GM23248 (cell line): Measurements from ENCODE around the gene ERVV-1. TPM values are rescaled to one million over a fixed set of nuclear protein-coding genes. Genes with fewer than 3 reads are reported as not detected.

Experiments used
- DNase-seq: peaks from one replicate; pipeline ENCODE4 v3.0.0-alpha.2; 2015
- H2AFZ ChIP-seq: fragments of 200-600 bp; sonication (generic); 2 replicates; pipeline ENCODE4 v1.6.1; 2016; ENCODE audit warnings: antibody characterized with exemption
- H3F3A ChIP-seq: fragments of 200-600 bp; sonication (generic); 2 replicates; pipeline ENCODE4 v1.6.1; 2016; ENCODE audit warnings: mild to moderate bottlenecking, antibody characterized with exemption, mixed run types; ENCODE audit not compliant: insufficient read depth
- H3K27ac ChIP-seq: fragments of 200-600 bp; sonication (generic); 2 replicates; pipeline ENCODE4 v1.5.1; 2016; ENCODE audit warnings: mild to moderate bottlenecking
- H3K27me3 ChIP-seq: fragments of 200-600 bp; sonication (generic); replicated peaks from 2 replicates; pipeline ENCODE4 v1.6.1; 2016; ENCODE audit warnings: mild to moderate bottlenecking; ENCODE audit not compliant: insufficient read depth
- H3K36me3 ChIP-seq: fragments of 200-600 bp; sonication (generic); 2 replicates; pipeline ENCODE4 v1.6.1; 2016; ENCODE audit warnings: low read depth, mild to moderate bottlenecking
- H3K4me1 ChIP-seq: fragments of 200-600 bp; sonication (generic); 2 replicates; pipeline ENCODE4 v1.6.1; 2016; ENCODE audit warnings: mild to moderate bottlenecking; ENCODE audit not compliant: insufficient read depth
- H3K4me2 ChIP-seq: fragments of 200-600 bp; sonication (generic); one replicate; pipeline ENCODE4 v1.6.1; 2016; ENCODE audit warnings: mild to moderate bottlenecking; ENCODE audit not compliant: unreplicated experiment
- H3K4me3 ChIP-seq: fragments of 200-600 bp; sonication (generic); 2 replicates; pipeline ENCODE4 v1.5.1; 2016; ENCODE audit warnings: mild to moderate bottlenecking
- H3K79me2 ChIP-seq: fragments of 200-600 bp; sonication (generic); 2 replicates; pipeline ENCODE4 v1.6.1; 2016; ENCODE audit warnings: mild to moderate bottlenecking; ENCODE audit not compliant: insufficient read depth
- H3K9ac ChIP-seq: fragments of 200-600 bp; sonication (generic); 2 replicates; pipeline ENCODE4 v1.6.1; 2016; ENCODE audit warnings: mild to moderate bottlenecking
- H3K9me2 ChIP-seq: fragments of 200-600 bp; sonication (generic); 2 replicates; pipeline ENCODE4 v1.6.1; 2016; ENCODE audit warnings: mixed run types, mild to moderate bottlenecking, moderate library complexity; ENCODE audit not compliant: insufficient read depth
- H3K9me3 ChIP-seq: fragments of 200-600 bp; sonication (generic); one replicate; pipeline ENCODE4 v1.6.1; 2017; ENCODE audit warnings: low read depth
- H4K20me1 ChIP-seq: fragments of 200-600 bp; sonication (generic); 2 replicates; pipeline ENCODE4 v1.6.0; 2016; ENCODE audit not compliant: insufficient read depth
- EZH2 ChIP-seq: fragments of 200-600 bp; sonication (generic); IDR thresholded peaks from 2 replicates; pipeline ENCODE4 v1.6.1; 2018; ENCODE audit warnings: antibody characterized with exemption, mild to moderate bottlenecking; ENCODE audit not compliant: insufficient read depth, poor library complexity, severe bottlenecking
- EZH2phosphoT487 ChIP-seq: fragments of 200-600 bp; sonication (generic); IDR thresholded peaks from 2 replicates; pipeline ENCODE4 v1.6.1; 2018; ENCODE audit warnings: antibody characterized with exemption, moderate library complexity, mild to moderate bottlenecking, low read depth; ENCODE audit not compliant: insufficient read depth
- WGBS, 2 experiments: methylation state at CpG; one replicate each; pipeline ENCODE4 v1.1.6; 2015 to 2017; ENCODE audit warnings: low lambda C conversion rate in 2 of 2, low coverage in 1 of 2; ENCODE audit errors: missing lambda C conversion rate in 2 of 2; 5-methylcytosine and 5-hydroxymethylcytosine counted together
- in situ Hi-C: fragments of 300-500 bp; cut with MboI; formaldehyde crosslinking; loops from 2 replicates; pipeline ENCODE4 v1.15.0; 2020
- polyA plus RNA-seq: library from polyadenylated mRNA; unstranded; fragments of >200 nt; fragmentation: Nextera tagmentation; extraction: Ambion mirVana; gene quantifications from 2 replicates; pipeline ENCODE4 v1.2.1, GENCODE V29; 2016
- total RNA-seq: library from RNA; depleted of rRNA; stranded (reverse); fragments of >200 nt; shearing (Covaris generic); gene quantifications from 2 replicates; pipeline ENCODE4 v1.2.3, GENCODE V29; 2014; rRNA removed

Gene ERVV-1
- total and polyA plus RNA-seq, 2 experiments from 2014 or later, result not detected

DNA sequence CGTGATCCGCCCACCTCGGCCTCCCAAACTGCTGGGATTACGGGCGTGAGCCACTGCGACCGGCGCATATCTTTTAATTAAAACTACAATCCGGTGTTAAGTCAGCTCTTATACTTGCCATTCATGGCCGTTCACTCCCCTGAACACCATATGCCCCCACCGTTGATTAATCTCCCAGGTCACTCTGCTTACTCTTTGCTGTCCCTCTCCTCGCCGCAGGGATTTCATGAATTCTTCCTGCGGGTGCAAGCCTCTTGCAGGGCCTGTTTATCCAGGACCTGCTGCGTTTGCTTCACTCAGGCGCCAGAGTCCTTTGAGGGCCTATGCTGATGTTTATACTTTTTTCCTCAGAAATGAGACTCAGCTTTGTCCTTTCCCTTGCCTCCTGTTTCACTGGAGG is 31.8 kb downstream of the ERVV-1 start:
- Histone ChIP-seq H3K4me1 (no peaks in the 10 kb centered on the region), H3K4me2 (no peak overlapping the region), H3K36me3 (no peaks in the 10 kb centered on the region), H3K9me2 (no peaks in the 10 kb centered on the region), H3F3A (no peaks in the 10 kb centered on the region), H3K27me3 (no peaks in the 10 kb centered on the region), H3K9me3 (no peaks in the 10 kb centered on the region), H3K27ac (no peak overlapping the region), H3K79me2 (no peaks in the 10 kb centered on the region), H4K20me1 (no peaks in the 10 kb centered on the region), H2AFZ (no peak overlapping the region), H3K4me3 (no peak overlapping the region), H3K9ac (no peak overlapping the region)
- in situ Hi-C loops, result no loop called here
- TF ChIP-seq EZH2phosphoT487 (no peak), EZH2 (no peak)
- no peak for DNase-seq
- 55 to 57% methylated on average over 16 of the region's 16 CpGs for WGBS, 2 experiments

DNA sequence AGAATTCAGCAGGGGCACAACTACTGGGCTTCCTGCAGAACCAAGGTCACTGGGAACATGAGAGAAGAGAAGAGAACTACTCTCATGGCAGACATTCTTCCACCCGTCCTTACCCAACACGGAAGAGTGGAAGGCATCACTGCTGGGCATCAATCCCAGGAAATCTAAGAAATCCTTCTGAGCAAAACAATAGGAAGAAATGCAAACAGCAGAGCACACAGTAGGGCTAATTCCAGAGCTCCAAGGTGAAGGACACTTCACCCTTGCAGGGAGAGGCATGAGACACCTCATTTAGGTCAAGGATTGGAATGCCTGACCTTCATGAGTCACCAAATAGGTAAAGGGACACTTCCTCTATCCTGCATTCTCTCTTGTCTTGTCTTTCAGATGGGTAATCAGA is 33.7 kb downstream of the ERVV-1 start:
- Histone ChIP-seq H3K79me2 (no peaks in the 10 kb centered on the region), H3K4me1 (no peaks in the 10 kb centered on the region), H3K36me3 (no peaks in the 10 kb centered on the region), H3K9ac (no peak overlapping the region), H2AFZ (no peak overlapping the region), H3K9me2 (no peaks in the 10 kb centered on the region), H3K9me3 (no peaks in the 10 kb centered on the region), H3K4me3 (no peak overlapping the region), H3K27me3 (no peaks in the 10 kb centered on the region), H3K27ac (no peak overlapping the region), H3F3A (no peaks in the 10 kb centered on the region), H3K4me2 (no peak overlapping the region), H4K20me1 (no peaks in the 10 kb centered on the region)
- in situ Hi-C loops, result no loop called here
- no peak for DNase-seq
- TF ChIP-seq EZH2phosphoT487 (no peak), EZH2 (no peak)
- 30 to 50% methylated on average over 2 of the region's 2 CpGs for WGBS, 2 experiments

DNA sequence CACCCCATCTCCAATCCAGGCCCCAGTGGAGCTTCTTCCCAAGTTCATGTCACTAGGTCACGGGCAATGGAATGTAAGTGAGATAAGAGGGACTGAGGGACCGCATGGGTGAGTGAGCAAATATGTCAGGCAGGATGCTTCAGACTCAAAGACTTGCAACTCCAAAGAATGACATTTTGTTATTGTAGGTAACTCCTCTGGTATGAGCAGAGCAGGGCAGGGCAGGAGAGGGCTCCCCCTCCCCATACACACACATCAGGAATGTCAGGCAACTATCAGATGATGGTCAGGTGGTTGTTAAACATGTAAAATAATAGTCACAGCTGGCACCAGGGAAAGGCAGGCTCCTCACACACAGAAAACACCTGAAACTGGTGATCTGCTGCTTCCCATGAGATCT is 41.4 kb downstream of the ERVV-1 start:
- TF ChIP-seq EZH2phosphoT487 (no peak), EZH2 (no peak)
- no peaks in the 10 kb centered on the region for H3K36me3 ChIP-seq
- H3K4me1 ChIP-seq, result peaks cover 5% of the 10 kb centered on the region; the same call in 1 of the 2 replicates
- no peaks in the 10 kb centered on the region for H3K27me3 ChIP-seq
- no peak overlapping the region for H3K4me2 ChIP-seq
- H3K79me2 ChIP-seq, result no peaks in the 10 kb centered on the region
- in situ Hi-C loops, result no loop called here
- H3K9ac ChIP-seq, result no peak overlapping the region
- H3K9me3 ChIP-seq, result no peaks in the 10 kb centered on the region
- no peak overlapping the region for H2AFZ ChIP-seq
- WGBS, 2 experiments, result 47 to 60% methylated on average over 2 of the region's 2 CpGs
- DNase-seq, result no peak
- H3K27ac ChIP-seq, result no peak overlapping the region
- H4K20me1 ChIP-seq, result no peaks in the 10 kb centered on the region
- H3K9me2 ChIP-seq, result no peaks in the 10 kb centered on the region
- no peak overlapping the region for H3K4me3 ChIP-seq
- H3F3A ChIP-seq, result no peaks in the 10 kb centered on the region

- Histone ChIP-seq H2AFZ (peak overlapping the region; percentile 50), H3K36me3 (no peaks in the 10 kb centered on the region), H3F3A (no peaks in the 10 kb centered on the region), H3K4me1 (peaks cover 5% of the 10 kb centered on the region; the same call in 1 of the 2 replicates), H3K9me3 (no peaks in the 10 kb centered on the region), H3K79me2 (no peaks in the 10 kb centered on the region), H4K20me1 (no peaks in the 10 kb centered on the region), H3K27ac (no peak overlapping the region), H3K9ac (no peak overlapping the region), H3K27me3 (no peaks in the 10 kb centered on the region), H3K4me2 (peak overlapping the region; percentile 57), H3K4me3 (peak overlapping the region; percentile 63), H3K9me2 (no peaks in the 10 kb centered on the region)
- DNase-seq, result peak; percentile 45
- in situ Hi-C loops, result no loop called here
- TF ChIP-seq EZH2 (no peak), EZH2phosphoT487 (no peak)
- WGBS, 2 experiments, result 5 to 7% methylated on average over 48 to 59 of the region's 59 CpGs
These were observed 44.3 kb downstream of the ERVV-1 start for GRCh38 chr19:53057904-53058580.

Other genes starting within 250 kb of the ERVV-1 start
- 1.8 and 1.9 TPM in 2 replicates for gene ZNF600, start 227.1 kb upstream of the ERVV-1 start, total RNA-seq
- gene ZNF600, start 227.1 kb upstream of the ERVV-1 start, polyA plus RNA-seq, result 3.2 and 3.5 TPM in 2 replicates
- 12.9 and 18.7 TPM in 2 replicates for gene ZNF28, start 192.3 kb upstream of the ERVV-1 start, total RNA-seq
- 13.4 and 13.7 TPM in 2 replicates for gene ZNF28, start 192.3 kb upstream of the ERVV-1 start, polyA plus RNA-seq
- 14.1 and 19.1 TPM in 2 replicates for gene ZNF468, start 156.3 kb upstream of the ERVV-1 start, total RNA-seq
- 9.6 and 10.0 TPM in 2 replicates for gene ZNF468, start 156.3 kb upstream of the ERVV-1 start, polyA plus RNA-seq
- 3.8 and 16.4 TPM in 2 replicates for gene ZNF320, start 116.3 kb upstream of the ERVV-1 start, total RNA-seq
- 4.3 and 5.3 TPM in 2 replicates for gene ZNF320, start 116.3 kb upstream of the ERVV-1 start, polyA plus RNA-seq
- 0.76 and 5.1 TPM in 2 replicates for gene ZNF888, start 90.5 kb upstream of the ERVV-1 start, total RNA-seq
- 1.4 and 1.6 TPM in 2 replicates for gene ZNF888, start 90.5 kb upstream of the ERVV-1 start, polyA plus RNA-seq
- 3.0 and 6.7 TPM in 2 replicates for gene ZNF816, start 51.0 kb upstream of the ERVV-1 start, total RNA-seq
- 4.3 and 4.7 TPM in 2 replicates for gene ZNF816, start 51.0 kb upstream of the ERVV-1 start, polyA plus RNA-seq
- gene ERVV-2, start 30.8 kb downstream of the ERVV-1 start, total RNA-seq, result not detected in 2 replicates
- not detected in 2 replicates for gene ERVV-2, start 30.8 kb downstream of the ERVV-1 start, polyA plus RNA-seq
- 20.2 and 23.0 TPM in 2 replicates for gene ZNF160, start 89.5 kb downstream of the ERVV-1 start, total RNA-seq
- gene ZNF160, start 89.5 kb downstream of the ERVV-1 start, polyA plus RNA-seq, result 18.2 and 20.6 TPM in 2 replicates
- 9.4 and 18.7 TPM in 2 replicates for gene ZNF415, start 119.0 kb downstream of the ERVV-1 start, total RNA-seq
- 7.9 and 8.9 TPM in 2 replicates for gene ZNF415, start 119.0 kb downstream of the ERVV-1 start, polyA plus RNA-seq
- 4.6 and 7.3 TPM in 2 replicates for gene ZNF347, start 145.1 kb downstream of the ERVV-1 start, total RNA-seq
- 2.7 and 3.2 TPM in 2 replicates for gene ZNF347, start 145.1 kb downstream of the ERVV-1 start, polyA plus RNA-seq
- 3.8 and 3.9 TPM in 2 replicates for gene ZNF665, start 179.4 kb downstream of the ERVV-1 start, total RNA-seq
- gene ZNF665, start 179.4 kb downstream of the ERVV-1 start, polyA plus RNA-seq, result 2.4 and 2.8 TPM in 2 replicates
- 15.9 and 18.8 TPM in 2 replicates for gene ZNF677, start 241.0 kb downstream of the ERVV-1 start, total RNA-seq
- gene ZNF677, start 241.0 kb downstream of the ERVV-1 start, polyA plus RNA-seq, result 19.5 and 21.2 TPM in 2 replicates
- not detected in 2 replicates for gene VN1R2, start 244.4 kb downstream of the ERVV-1 start, total RNA-seq
- not detected in 2 replicates for gene VN1R2, start 244.4 kb downstream of the ERVV-1 start, polyA plus RNA-seq